ENCODE data around the gene RPL31.

The RPL31 gene

GRCh38 chr2:100976061-100976460 lies 26.0 kb upstream of the RPL31 start:
- no peak for DNase-seq

- no peak for DNase-seq
These were observed 25.3 kb upstream of the RPL31 start for GRCh38 chr2:100976645-100977391.

GRCh38 chr2:100977511-100977910 lies 24.6 kb upstream of the RPL31 start:
- no peak for DNase-seq

GRCh38 chr2:100978582-100979191 lies 23.4 kb upstream of the RPL31 start:
- DNase-seq, result no peak

- no peak for DNase-seq
These were observed 22.0 kb upstream of the RPL31 start for GRCh38 chr2:100980046-100980445.

GRCh38 chr2:100981011-100981410 lies 21.1 kb upstream of the RPL31 start:
- no peak for DNase-seq

GRCh38 chr2:100982431-100982861 lies 19.6 kb upstream of the RPL31 start:
- DNase-seq, result no peak

GRCh38 chr2:100983201-100983600 lies 18.9 kb upstream of the RPL31 start:
- DNase-seq, result no peak

- DNase-seq, result no peak
These were observed 18.3 kb upstream of the RPL31 start for GRCh38 chr2:100983684-100984310.

GRCh38 chr2:100984892-100985307 lies 17.2 kb upstream of the RPL31 start:
- DNase-seq, result peak; percentile 23

GRCh38 chr2:100986157-100986556 lies 15.9 kb upstream of the RPL31 start:
- no peak for DNase-seq

- DNase-seq, result no peak
These were observed 14.6 kb upstream of the RPL31 start for GRCh38 chr2:100987536-100987935.

GRCh38 chr2:100987974-100988373 lies 14.1 kb upstream of the RPL31 start:
- no peak for DNase-seq

GRCh38 chr2:100988630-100989417 lies 13.3 kb upstream of the RPL31 start:
- DNase-seq, result no peak

- DNase-seq, result no peak
These were observed 12.4 kb upstream of the RPL31 start for GRCh38 chr2:100989666-100990065.

- no peak for DNase-seq
These were observed 11.9 kb upstream of the RPL31 start for GRCh38 chr2:100990166-100990565.

- DNase-seq, result no peak
These were observed 11.3 kb upstream of the RPL31 start for GRCh38 chr2:100990650-100991403.

GRCh38 chr2:100991404-100991773 lies 10.7 kb upstream of the RPL31 start:
- DNase-seq, result no peak

GRCh38 chr2:100992262-100992661 lies 9.8 kb upstream of the RPL31 start:
- DNase-seq, result no peak

- no peak for DNase-seq
These were observed 8.8 kb upstream of the RPL31 start for GRCh38 chr2:100993294-100993693.

- no peak for DNase-seq
These were observed 6.6 kb upstream of the RPL31 start for GRCh38 chr2:100995309-100996075.

All from NCI-H1694 treated with DMSO at 0.1 percent for 48 hours (cell line).